PC-9 (cell line): Measurements from ENCODE around the gene TMEM120A. TPM values are rescaled to one million over a fixed set of nuclear protein-coding genes. Genes with fewer than 3 reads are reported as not detected.
A peak's percentile ranks its signal among the peaks of the same experiment; 100 is the strongest.

Source experiments
- BruUV-seq: library from RNA; stranded (reverse); fragments of 400-500 nt; replicated peaks from 2 replicates; lab custom pipeline; 2021; lab: Mats Ljungman, UMichigan
- CTCF ChIA-PET: fragments of 300-600 bp; sonication (Branson Sonifier 250); formaldehyde crosslinking; loops from one replicate; lab custom pipeline; 2022; ENCODE audit warnings: antibody characterized with exemption; lab: Charles Lee
- POLR2A ChIA-PET: fragments of 300-600 bp; sonication (Branson Sonifier 250); formaldehyde crosslinking; loops from one replicate; lab custom pipeline; 2022; ENCODE audit warnings: antibody characterized with exemption; ENCODE audit not compliant: unreplicated experiment; lab: Charles Lee
- DNase-seq, 2 experiments: peaks; one replicate each; pipeline versions ENCODE4 v3.0.0 to v3.0.0-alpha.2; 2015 to 2022; ENCODE audit warnings: mixed read lengths in 1 of 2
- H2AFZ ChIP-seq: fragments of 200-600 bp; sonication (generic); 2 replicates; pipeline ENCODE4 v1.8.1; 2017; ENCODE audit warnings: antibody characterized with exemption
- H3F3A ChIP-seq: fragments of 200-600 bp; sonication (generic); 2 replicates; pipeline ENCODE4 v1.8.1; 2017; ENCODE audit warnings: antibody characterized with exemption, mild to moderate bottlenecking, low read depth; ENCODE audit not compliant: insufficient read depth
- H3K27ac ChIP-seq: fragments of 200-600 bp; sonication (generic); 2 replicates; pipeline ENCODE4 v1.6.1; 2016; ENCODE audit warnings: mixed run types
- H3K27me3 ChIP-seq: fragments of 200-600 bp; sonication (generic); 2 replicates; pipeline ENCODE4 v1.6.1; 2016; ENCODE audit warnings: low read depth, mixed run types; ENCODE audit not compliant: insufficient read depth
- H3K36me3 ChIP-seq: fragments of 200-600 bp; sonication (generic); 2 replicates; pipeline ENCODE4 v1.6.1; 2016; ENCODE audit warnings: low read depth, mixed run types
- H3K4me1 ChIP-seq: fragments of 200-600 bp; sonication (generic); replicated peaks from 2 replicates; pipeline ENCODE4 v1.6.1; 2016; ENCODE audit warnings: mixed run types; ENCODE audit not compliant: insufficient read depth
- H3K4me2 ChIP-seq: fragments of 200-600 bp; sonication (generic); 2 replicates; pipeline ENCODE4 v1.6.1; 2017; ENCODE audit warnings: mixed run types
- H3K4me3 ChIP-seq: fragments of 200-600 bp; sonication (generic); 2 replicates; pipeline ENCODE4 v1.6.1; 2016; ENCODE audit warnings: mixed run types
- H3K79me2 ChIP-seq: fragments of 200-600 bp; sonication (generic); 2 replicates; pipeline ENCODE4 v1.6.1; 2017; ENCODE audit warnings: low read depth, mixed run types
- H3K9me2 ChIP-seq: fragments of 200-600 bp; sonication (generic); 2 replicates; pipeline ENCODE4 v1.8.1; 2017; ENCODE audit warnings: mild to moderate bottlenecking; ENCODE audit not compliant: insufficient read depth
- H3K9me3 ChIP-seq: fragments of 200-600 bp; sonication (generic); 2 replicates; pipeline ENCODE4 v1.8.1; 2016; ENCODE audit warnings: low read depth; ENCODE audit not compliant: insufficient read depth
- H4K20me1 ChIP-seq: fragments of 200-600 bp; sonication (generic); 2 replicates; pipeline ENCODE4 v1.8.1; 2017; ENCODE audit not compliant: insufficient read depth
- EZH2 ChIP-seq: fragments of 200-600 bp; sonication (generic); IDR thresholded peaks from 2 replicates; pipeline ENCODE4 v1.8.0; 2017; ENCODE audit warnings: antibody characterized with exemption, low read depth
- intact Hi-C: fragments of 100-400 bp; cut with micrococcal nuclease; formaldehyde crosslinking; loops from one replicate; pipeline ENCODE4 v1.10.0; 2022; ENCODE audit not compliant: unreplicated experiment
- total RNA-seq: library from RNA; stranded (reverse); gene quantifications from 2 replicates; pipeline ENCODE4 v1.2.3, GENCODE V29; 2021
- TF ChIP-seq, protein P1 (sequence below): fragments of 200-600 bp; sonication (generic); conservative IDR thresholded peaks from 2 replicates; pipeline ENCODE4 v1.6.1; 2017; ENCODE audit warnings: mixed run types, antibody characterized with exemption, mild to moderate bottlenecking, moderate library complexity

TMEM120A gene
- total RNA-seq, 1 experiment from 2014 or later: 27.0 TPM

DNA sequence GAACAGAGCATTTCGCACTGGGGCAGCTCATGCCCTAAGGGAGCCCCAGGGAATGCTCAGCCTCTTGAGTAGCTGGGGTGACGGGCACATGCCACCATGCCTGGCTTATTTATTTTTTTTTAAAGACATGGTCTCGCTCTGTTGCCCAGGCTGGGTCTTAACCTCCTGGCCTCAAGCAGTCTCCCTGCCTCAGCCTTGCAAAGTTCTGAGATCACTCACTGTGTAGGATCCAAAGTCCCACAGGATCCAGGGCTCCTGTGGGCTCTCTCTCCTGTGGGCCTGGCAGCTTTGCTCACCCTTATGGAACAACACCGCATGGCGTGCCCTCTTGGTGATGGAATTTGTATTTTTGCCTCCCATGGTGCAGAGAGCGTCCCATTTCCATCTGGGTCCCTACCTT is 34.0 kb downstream of the TMEM120A start:
- POLR2A ChIA-PET: no interaction called here
- TF ChIP-seq, protein P1, sequence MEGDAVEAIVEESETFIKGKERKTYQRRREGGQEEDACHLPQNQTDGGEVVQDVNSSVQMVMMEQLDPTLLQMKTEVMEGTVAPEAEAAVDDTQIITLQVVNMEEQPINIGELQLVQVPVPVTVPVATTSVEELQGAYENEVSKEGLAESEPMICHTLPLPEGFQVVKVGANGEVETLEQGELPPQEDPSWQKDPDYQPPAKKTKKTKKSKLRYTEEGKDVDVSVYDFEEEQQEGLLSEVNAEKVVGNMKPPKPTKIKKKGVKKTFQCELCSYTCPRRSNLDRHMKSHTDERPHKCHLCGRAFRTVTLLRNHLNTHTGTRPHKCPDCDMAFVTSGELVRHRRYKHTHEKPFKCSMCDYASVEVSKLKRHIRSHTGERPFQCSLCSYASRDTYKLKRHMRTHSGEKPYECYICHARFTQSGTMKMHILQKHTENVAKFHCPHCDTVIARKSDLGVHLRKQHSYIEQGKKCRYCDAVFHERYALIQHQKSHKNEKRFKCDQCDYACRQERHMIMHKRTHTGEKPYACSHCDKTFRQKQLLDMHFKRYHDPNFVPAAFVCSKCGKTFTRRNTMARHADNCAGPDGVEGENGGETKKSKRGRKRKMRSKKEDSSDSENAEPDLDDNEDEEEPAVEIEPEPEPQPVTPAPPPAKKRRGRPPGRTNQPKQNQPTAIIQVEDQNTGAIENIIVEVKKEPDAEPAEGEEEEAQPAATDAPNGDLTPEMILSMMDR: no peak
- TF ChIP-seq EZH2: no peak
- H3K36me3 ChIP-seq: peaks cover 10% of the 10 kb centered on the region

GRCh38 chr7:75958802-75959543 is 35.4 kb downstream of the TMEM120A start:
- Histone ChIP-seq H3K27me3 (no peaks in the 10 kb centered on the region), H3K4me1 (peaks cover 40% of the 10 kb centered on the region), H3K36me3 (peaks cover 13% of the 10 kb centered on the region), H3K9me2 (no peaks in the 10 kb centered on the region), H2AFZ (no peak overlapping the region), H3K79me2 (no peaks in the 10 kb centered on the region), H3F3A (peaks cover 49% of the 10 kb centered on the region), H4K20me1 (no peaks in the 10 kb centered on the region), H3K4me2 (peak overlapping the region; percentile 72), H3K9me3 (peaks cover 3% of the 10 kb centered on the region), H3K4me3 (no peak overlapping the region), H3K27ac (peak overlapping the region; percentile 76)
- DNase-seq: peak; percentile 43 to 93
- intact Hi-C loops: no loop called here
- CTCF ChIA-PET: no interaction called here
- no peak for TF ChIP-seq EZH2
- TF ChIP-seq, protein P1: no peak
- POLR2A ChIA-PET: no interaction called here
- no TSS peak for BruUV-seq

More for the DNA sequence above, 34.0 kb downstream of the TMEM120A start:
- Histone ChIP-seq H3K4me1 (peaks cover 40% of the 10 kb centered on the region), H3K4me3 (no peak overlapping the region), H3K9me2 (no peaks in the 10 kb centered on the region), H3K27ac (no peak overlapping the region), H3K27me3 (no peaks in the 10 kb centered on the region), H3K79me2 (no peaks in the 10 kb centered on the region), H3F3A (peaks cover 42% of the 10 kb centered on the region), H3K9me3 (peaks cover 3% of the 10 kb centered on the region), H3K4me2 (no peak overlapping the region), H4K20me1 (no peaks in the 10 kb centered on the region), H2AFZ (no peak overlapping the region)
- intact Hi-C loops: no loop called here
- no peak for DNase-seq
- CTCF ChIA-PET: interaction anchor here (0.6 kb wide), 1 partner anchor 15 kb away, joined by 16 read pairs; no protein-coding TSS in a partner anchor
- BruUV-seq: no TSS peak

GRCh38 chr7:75957021-75957736 is 37.2 kb downstream of the TMEM120A start:
- intact Hi-C loops: loop anchor here (1.0 to 2.0 kb wide), 3 partner anchors 36 to 64 kb away; partner anchors contain the start of gene POR
- peak overlapping the region; percentile 72 for H3K4me2 ChIP-seq
- H3K9me3 ChIP-seq: peaks cover 3% of the 10 kb centered on the region
- no peaks in the 10 kb centered on the region for H3K27me3 ChIP-seq
- ChIA-PET CTCF (interaction anchor here (0.5 to 1.1 kb wide), 5 partner anchors 11 to 355 kb away, joined by 3 to 10 read pairs (median 5); no protein-coding TSS in a partner anchor), POLR2A (interaction anchor here (0.5 to 1.0 kb wide), 6 partner anchors 38 to 1370 kb away, joined by 3 to 7 read pairs (median 4); no protein-coding TSS in a partner anchor)
- TF ChIP-seq, protein P1: no peak
- no peak for TF ChIP-seq EZH2
- H2AFZ ChIP-seq: peak overlapping the region; percentile 67; the same call in 1 of the 2 replicates
- TSS peak; percentile 2 for BruUV-seq
- peak overlapping the region; percentile 36; the same call in 1 of the 2 replicates for H3K4me3 ChIP-seq
- H3K79me2 ChIP-seq: no peaks in the 10 kb centered on the region
- no peaks in the 10 kb centered on the region for H3K9me2 ChIP-seq
- H3F3A ChIP-seq: peaks cover 49% of the 10 kb centered on the region
- peak overlapping the region; percentile 76 for H3K27ac ChIP-seq
- no peaks in the 10 kb centered on the region for H4K20me1 ChIP-seq
- H3K4me1 ChIP-seq: peaks cover 40% of the 10 kb centered on the region
- peaks cover 13% of the 10 kb centered on the region for H3K36me3 ChIP-seq
- peak; percentile 94 to 99 for DNase-seq
